Stomach (tissue), 9 donors: Measurements from ENCODE around the gene FBXO22. TPM values are rescaled to one million over a fixed set of nuclear protein-coding genes. Genes with fewer than 3 reads are reported as not detected.

Experiments
- DNase-seq, 2 donors: peaks; one replicate each; pipeline versions ENCODE4 v3.0.0 to v3.0.0-alpha.2; 2013 to 2019
- H3K27ac ChIP-seq, 5 donors: fragments of 200-600 bp in 4 of 5; sonication (generic) in 4 of 5; one replicate each; pipeline ENCODE4 v1.5.1; 2013 to 2019; ENCODE audit warnings: mild to moderate bottlenecking in 1 of 5, moderate library complexity in 1 of 5
- H3K27me3 ChIP-seq, 3 donors: fragments of 200-600 bp; sonication (generic); one replicate each; pipeline ENCODE4 v1.5.1; 2017 to 2019; ENCODE audit warnings: mixed run types in 1 of 3
- H3K36me3 ChIP-seq, 4 donors: fragments of 200-600 bp; sonication (generic); 1 replicate in 3 of 4; 2 replicates in 1 of 4; pipeline ENCODE4 v1.5.1; 2016 to 2019
- H3K4me1 ChIP-seq, 4 donors: fragments of 200-600 bp; sonication (generic); one replicate each; pipeline ENCODE4 v1.5.1; 2016 to 2019
- H3K4me3 ChIP-seq, 4 donors: fragments of 200-600 bp; sonication (generic) in 3 of 4; one replicate each; pipeline ENCODE4 v1.5.1; 2016 to 2019; ENCODE audit warnings: mild to moderate bottlenecking in 1 of 4
- H3K9me3 ChIP-seq, 4 donors: fragments of 200-600 bp; sonication (generic); one replicate each; pipeline ENCODE4 v1.5.1; 2016 to 2019
- EP300 ChIP-seq: sonication (generic); formaldehyde crosslinking; IDR thresholded peaks from one replicate; pipeline ENCODE4 v1.6.1; 2017; ENCODE audit warnings: antibody characterized with exemption
- POLR2A ChIP-seq, 4 donors: fragments of 450-650 bp; IDR thresholded peaks; one replicate each; pipeline ENCODE4 v1.6.1; 2016; ENCODE audit warnings: antibody characterized with exemption in 4 of 4, control low read depth in 2 of 4, mild to moderate bottlenecking in 1 of 4, moderate library complexity in 1 of 4
- POLR2AphosphoS5 ChIP-seq, 3 donors: sonication (generic); formaldehyde crosslinking; IDR thresholded peaks; one replicate each; pipeline ENCODE4 v1.6.1; 2016; ENCODE audit warnings: antibody characterized with exemption in 3 of 3
- WGBS, 5 donors: extraction: QIAGEN DNeasy Blood & Tissue Kit in 3 of 5; methylation state at CpG; one replicate each; pipeline versions ENCODE4 v1.1.5 to v1.1.7; 2013 to 2018; 5-methylcytosine and 5-hydroxymethylcytosine counted together
- intact Hi-C: fragments of 100-400 bp; cut with DNase I; formaldehyde crosslinking; loops from one replicate; pipeline ENCODE4 v1.15.1; 2023; ENCODE audit warnings: low total_unique reads
- polyA plus RNA-seq, 3 donors: library from polyadenylated mRNA; stranded (reverse); fragments of 200-250 nt; gene quantifications; one replicate each; pipeline ENCODE4 v1.2.3, GENCODE V29; 2013
- total RNA-seq, 5 donors: library from RNA; depleted of rRNA; stranded (reverse); fragments of >200 nt; gene quantifications; one replicate each; pipeline versions ENCODE4 v1.1.0 to v1.2.3, GENCODE V29; 2014 to 2016
- TF ChIP-seq, protein P1 (sequence below), 7 experiments: fragments of 450-650 bp in 4 of 7; fragments of 200-600 bp in 3 of 7; sonication (generic) in 3 of 7; IDR thresholded peaks; one replicate each; pipeline ENCODE4 v1.5.1; 2016 to 2019; ENCODE audit warnings: antibody characterized with exemption in 7 of 7, control low read depth in 2 of 7, mild to moderate bottlenecking in 1 of 7
- donor health status: healthy with polysubstance abuse.
- donor health status: Bipolar disorder and iron deficiency.
- donor health status: healthy.

FBXO22 gene
- total and polyA plus RNA-seq, 8 donors = 8.2 to 100 (median 19.0) TPM

DNA sequence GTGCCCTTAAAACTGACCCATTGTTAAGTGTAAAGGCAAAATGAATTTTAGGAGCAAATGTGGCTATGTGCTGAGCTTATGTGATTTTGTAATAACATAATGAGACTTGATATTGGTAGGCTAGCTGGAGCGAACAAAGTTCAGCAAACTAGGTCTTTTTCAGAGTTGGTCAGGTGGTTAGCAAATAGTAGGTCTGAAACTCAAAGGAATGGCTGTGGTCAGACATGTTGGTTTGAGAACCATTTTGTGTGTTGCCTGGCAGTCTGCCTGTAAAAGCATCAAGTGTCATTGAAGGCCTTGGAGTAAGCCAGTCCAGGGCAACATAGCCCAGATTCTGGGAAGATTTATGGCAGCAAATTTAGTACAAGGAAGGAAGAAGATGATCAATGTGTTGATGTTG lies 16.4 kb downstream of the FBXO22 start:
- no peaks in the 10 kb centered on the region for H3K27me3 ChIP-seq
- peaks cover 10 to 17% (median 14%) of the 10 kb centered on the region in 4 donors for H3K4me1 ChIP-seq
- peaks cover 15 to 60% (median 43%) of the 10 kb centered on the region in 4 donors for H3K36me3 ChIP-seq
- H3K9me3 ChIP-seq = no peaks in the 10 kb centered on the region
- H3K27ac ChIP-seq = no peak overlapping the region
- no peak for DNase-seq
- WGBS, 5 donors = 96 to 100% (median 97%) methylated on average over 1 of the region's 1 CpG
- intact Hi-C loops = no loop called here
- TF ChIP-seq EP300 (no peak), POLR2AphosphoS5 (IDR thresholded peaks at IDR 0.05) (no peak), POLR2A (IDR thresholded peaks at IDR 0.05) (no peak)
- TF ChIP-seq, protein P1, sequence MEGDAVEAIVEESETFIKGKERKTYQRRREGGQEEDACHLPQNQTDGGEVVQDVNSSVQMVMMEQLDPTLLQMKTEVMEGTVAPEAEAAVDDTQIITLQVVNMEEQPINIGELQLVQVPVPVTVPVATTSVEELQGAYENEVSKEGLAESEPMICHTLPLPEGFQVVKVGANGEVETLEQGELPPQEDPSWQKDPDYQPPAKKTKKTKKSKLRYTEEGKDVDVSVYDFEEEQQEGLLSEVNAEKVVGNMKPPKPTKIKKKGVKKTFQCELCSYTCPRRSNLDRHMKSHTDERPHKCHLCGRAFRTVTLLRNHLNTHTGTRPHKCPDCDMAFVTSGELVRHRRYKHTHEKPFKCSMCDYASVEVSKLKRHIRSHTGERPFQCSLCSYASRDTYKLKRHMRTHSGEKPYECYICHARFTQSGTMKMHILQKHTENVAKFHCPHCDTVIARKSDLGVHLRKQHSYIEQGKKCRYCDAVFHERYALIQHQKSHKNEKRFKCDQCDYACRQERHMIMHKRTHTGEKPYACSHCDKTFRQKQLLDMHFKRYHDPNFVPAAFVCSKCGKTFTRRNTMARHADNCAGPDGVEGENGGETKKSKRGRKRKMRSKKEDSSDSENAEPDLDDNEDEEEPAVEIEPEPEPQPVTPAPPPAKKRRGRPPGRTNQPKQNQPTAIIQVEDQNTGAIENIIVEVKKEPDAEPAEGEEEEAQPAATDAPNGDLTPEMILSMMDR (IDR thresholded peaks at IDR 0.05) = no peak
- H3K4me3 ChIP-seq = no peak overlapping the region

DNA sequence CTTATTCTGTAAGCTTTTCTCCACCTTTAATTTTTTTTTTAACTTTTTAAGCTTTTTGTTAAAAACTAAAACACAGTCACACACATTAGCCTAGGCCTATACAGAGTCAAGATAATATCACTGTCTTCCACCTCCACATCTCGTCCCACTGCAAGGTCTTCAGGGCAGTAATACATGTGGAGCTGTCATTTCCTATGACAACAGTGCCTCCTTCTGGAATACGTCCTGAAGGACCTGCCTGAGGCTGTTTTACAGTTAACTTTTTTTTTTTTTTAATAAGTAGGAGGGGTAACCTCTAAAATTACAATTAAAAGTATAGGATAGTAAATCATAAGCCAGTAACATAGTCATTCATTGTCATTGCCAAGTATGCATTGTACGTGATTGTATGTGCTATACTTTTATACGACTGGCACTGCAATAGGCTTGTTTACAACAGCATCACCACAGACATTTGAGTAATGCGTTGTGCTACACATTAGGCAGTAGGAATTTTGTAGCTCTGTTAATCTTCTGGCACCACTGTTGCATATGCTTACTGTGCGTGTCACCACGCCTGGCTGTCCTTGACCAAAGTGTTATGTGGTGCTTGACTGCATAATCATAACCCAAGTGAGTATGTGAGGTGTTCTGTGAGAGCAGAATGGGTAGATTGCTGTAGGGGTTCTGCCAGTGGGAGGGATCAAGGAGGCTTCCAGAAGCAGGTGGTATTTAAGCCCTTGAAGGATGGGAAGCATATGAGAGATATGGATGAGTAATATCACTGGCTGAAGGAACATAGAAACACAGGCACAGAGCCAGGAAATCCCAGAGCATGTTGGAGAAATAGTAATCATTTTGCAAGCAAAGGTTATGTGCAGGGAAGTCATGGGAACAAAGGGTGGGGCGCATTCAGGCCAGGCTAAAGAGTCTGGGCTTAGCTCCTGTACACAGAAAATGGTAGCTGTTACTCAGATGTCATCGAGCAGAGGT lies 18.3 kb downstream of the FBXO22 start:
- intact Hi-C loops = no loop called here
- H3K27ac ChIP-seq = peak overlapping the region in 2 of 5 donors; percentile 44 to 50
- H3K4me3 ChIP-seq = no peak overlapping the region
- peak; percentile 56 to 83 for DNase-seq
- peaks cover 10 to 25% (median 18%) of the 10 kb centered on the region in 4 donors for H3K4me1 ChIP-seq
- peak in 1 of 3 donors; percentile 60 for TF ChIP-seq POLR2AphosphoS5 (IDR thresholded peaks at IDR 0.05)
- no peak for TF ChIP-seq POLR2A (IDR thresholded peaks at IDR 0.05)
- no peak for TF ChIP-seq EP300
- TF ChIP-seq, protein P1 (IDR thresholded peaks at IDR 0.05) = peak in 1 of 7 experiments; percentile 26
- WGBS, 5 donors = 57 to 70% (median 62%) methylated on average over 9 of the region's 9 CpGs
- H3K36me3 ChIP-seq = peaks cover 11 to 47% (median 37%) of the 10 kb centered on the region in 4 donors
- no peaks in the 10 kb centered on the region for H3K27me3 ChIP-seq
- H3K9me3 ChIP-seq = no peaks in the 10 kb centered on the region

DNA sequence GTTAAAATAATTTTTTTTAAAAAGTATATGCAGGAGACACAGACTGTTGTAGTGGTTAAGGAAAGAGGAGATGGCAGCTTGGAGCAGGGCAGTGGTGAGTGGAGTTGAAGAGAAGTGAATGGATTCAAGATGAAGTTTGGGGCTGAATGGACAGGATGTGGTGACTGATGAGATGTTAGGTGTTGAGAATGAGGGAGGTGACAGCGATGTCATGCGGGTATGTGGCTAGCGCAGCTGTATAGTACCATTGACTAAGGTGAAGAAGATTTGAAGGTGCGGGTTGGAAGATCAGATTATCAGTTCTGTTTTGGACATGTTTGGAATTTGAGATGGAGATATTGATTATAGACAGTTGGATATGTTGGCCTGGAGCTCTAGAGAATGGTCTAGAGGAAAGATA lies 20.1 kb downstream of the FBXO22 start:
- intact Hi-C loops = no loop called here
- TF ChIP-seq POLR2AphosphoS5 (IDR thresholded peaks at IDR 0.05) (no peak), POLR2A (IDR thresholded peaks at IDR 0.05) (no peak), EP300 (no peak)
- TF ChIP-seq, protein P1 (IDR thresholded peaks at IDR 0.05) = no peak

DNA sequence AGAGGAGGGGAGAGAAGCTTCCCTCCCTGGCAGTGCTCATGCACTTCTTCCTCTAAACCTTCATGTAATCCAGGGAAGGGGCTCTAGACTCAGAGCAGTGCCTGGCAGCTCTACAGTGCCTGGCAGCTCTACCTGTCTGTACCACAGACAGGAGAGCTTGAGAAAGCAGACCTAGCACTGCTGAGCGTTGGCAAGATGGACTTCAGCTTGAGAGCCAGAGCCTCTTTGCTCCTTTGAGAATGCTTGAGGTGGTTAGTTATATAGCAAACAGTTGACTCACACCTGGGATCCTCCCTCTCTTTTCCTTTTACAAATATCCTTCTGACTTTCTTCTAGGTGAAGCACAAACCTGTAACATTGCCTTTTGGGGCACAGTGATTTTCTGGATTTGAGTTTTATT lies 20.9 kb downstream of the FBXO22 start:
- Histone ChIP-seq H3K36me3 (peaks cover 3 to 28% (median 15%) of the 10 kb centered on the region in 4 donors), H3K4me1 (peaks cover 10 to 25% (median 18%) of the 10 kb centered on the region in 4 donors), H3K27me3 (no peaks in the 10 kb centered on the region), H3K27ac (peak overlapping the region in 4 of 5 donors; percentile 21 to 68 (median 54)), H3K4me3 (no peak overlapping the region), H3K9me3 (no peaks in the 10 kb centered on the region)
- peak; percentile 33 to 43 for DNase-seq
- WGBS, 5 donors = 60 to 93% (median 75%) methylated on average over 1 of the region's 1 CpG
- TF ChIP-seq EP300 (no peak), POLR2AphosphoS5 (IDR thresholded peaks at IDR 0.05) (peak in 1 of 3 donors; percentile 60)
- intact Hi-C loops = no loop called here

More for the DNA sequence above, 20.1 kb downstream of the FBXO22 start:
- peak overlapping the region in 1 of 5 donors; percentile 68 for H3K27ac ChIP-seq
- no peaks in the 10 kb centered on the region for H3K9me3 ChIP-seq
- DNase-seq = no peak
- peaks cover 10 to 25% (median 18%) of the 10 kb centered on the region in 4 donors for H3K4me1 ChIP-seq
- 85 to 99% (median 93%) methylated on average over 4 of the region's 4 CpGs for WGBS, 5 donors
- peaks cover 5 to 35% (median 23%) of the 10 kb centered on the region in 4 donors for H3K36me3 ChIP-seq
- no peaks in the 10 kb centered on the region for H3K27me3 ChIP-seq
- no peak overlapping the region for H3K4me3 ChIP-seq
